HCT116 (cell line): ENCODE measurements around the gene TAF6L.

Experiments used
- ELF1 ChIP-seq: IDR thresholded peaks from 2 replicates; pipeline ENCODE4 v1.6.1; 2012; ENCODE audit warnings: low read depth, borderline replicate concordance
- EZH2 ChIP-seq: fragments of 200-600 bp; sonication (generic); IDR thresholded peaks from 2 replicates; pipeline ENCODE4 v1.6.1; 2017; ENCODE audit warnings: antibody characterized with exemption, mixed run types
- SP1 ChIP-seq: IDR thresholded peaks from 2 replicates; pipeline ENCODE4 v1.6.1; 2012; ENCODE audit warnings: low read depth
- TF ChIP-seq, protein P1 (sequence below), 3 experiments: fragments of 200-600 bp in 1 of 3; sonication (generic) in 1 of 3; IDR thresholded peaks in 2 of 3; conservative IDR thresholded peaks in 1 of 3; 2 replicates each; pipeline ENCODE4 v1.5.1; 2012 to 2017; ENCODE audit warnings: low read depth in 2 of 3, low read length in 2 of 3, antibody characterized with exemption in 1 of 3, borderline replicate concordance in 1 of 3, control low read depth in 1 of 3, mild to moderate bottlenecking in 1 of 3, mixed read lengths in 1 of 3, mixed run types in 1 of 3, moderate library complexity in 1 of 3; ENCODE audit not compliant: insufficient read depth in 1 of 3

DNA sequence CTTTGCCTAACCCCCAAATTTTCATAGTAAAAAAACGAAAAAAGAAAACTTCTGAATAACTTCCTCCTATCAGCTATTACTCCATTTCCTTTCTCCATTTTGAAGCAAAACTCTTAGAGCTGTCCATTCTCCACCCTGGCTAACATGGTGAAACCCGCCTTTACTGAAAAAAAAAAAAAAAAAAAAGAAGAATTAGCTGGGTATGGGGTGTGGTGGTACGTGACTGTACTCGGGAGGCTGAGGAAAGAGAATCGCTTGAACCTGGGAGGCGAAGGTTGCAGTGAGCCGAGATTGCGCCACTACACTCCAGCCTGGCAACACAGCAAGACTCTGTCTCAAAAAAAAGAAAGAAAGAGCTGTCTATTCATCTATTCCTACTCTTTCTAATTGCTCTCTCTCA lies 45.4 kb downstream of the TAF6L start:
- no peak for TF ChIP-seq SP1
- no peak for TF ChIP-seq EZH2
- TF ChIP-seq ELF1, result no peak
- TF ChIP-seq, protein P1, sequence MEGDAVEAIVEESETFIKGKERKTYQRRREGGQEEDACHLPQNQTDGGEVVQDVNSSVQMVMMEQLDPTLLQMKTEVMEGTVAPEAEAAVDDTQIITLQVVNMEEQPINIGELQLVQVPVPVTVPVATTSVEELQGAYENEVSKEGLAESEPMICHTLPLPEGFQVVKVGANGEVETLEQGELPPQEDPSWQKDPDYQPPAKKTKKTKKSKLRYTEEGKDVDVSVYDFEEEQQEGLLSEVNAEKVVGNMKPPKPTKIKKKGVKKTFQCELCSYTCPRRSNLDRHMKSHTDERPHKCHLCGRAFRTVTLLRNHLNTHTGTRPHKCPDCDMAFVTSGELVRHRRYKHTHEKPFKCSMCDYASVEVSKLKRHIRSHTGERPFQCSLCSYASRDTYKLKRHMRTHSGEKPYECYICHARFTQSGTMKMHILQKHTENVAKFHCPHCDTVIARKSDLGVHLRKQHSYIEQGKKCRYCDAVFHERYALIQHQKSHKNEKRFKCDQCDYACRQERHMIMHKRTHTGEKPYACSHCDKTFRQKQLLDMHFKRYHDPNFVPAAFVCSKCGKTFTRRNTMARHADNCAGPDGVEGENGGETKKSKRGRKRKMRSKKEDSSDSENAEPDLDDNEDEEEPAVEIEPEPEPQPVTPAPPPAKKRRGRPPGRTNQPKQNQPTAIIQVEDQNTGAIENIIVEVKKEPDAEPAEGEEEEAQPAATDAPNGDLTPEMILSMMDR (IDR thresholded peaks at IDR 0.05 in 2 of 3, conservative IDR thresholded peaks at IDR 0.05 in 1 of 3; ENCODE audit: borderline replicate concordance in 1 of 3, insufficient read depth in 1 of 3, low read depth in 2 of 3, low read length in 2 of 3), result no peak
